Central memory CD8-positive, alpha-beta T cell (primary cell): ENCODE results near the gene TAS2R3.
"Not testable (repeated sequence)": the region's sequence is repeated elsewhere in the genome, so short reads cannot be mapped to it uniquely, and the experiment has no call there.

Experiments
- ATAC-seq: fragments of 150-1000 bp; cut with Tn5 transposase; replicated peaks from 2 replicates; pipeline ENCODE4 v1.10.0; 2022; ENCODE audit warnings: mild to moderate bottlenecking, moderate FRiP score, moderate number of reproducible peaks; ENCODE audit not compliant: poor library complexity, severe bottlenecking; ENCODE audit errors: extremely low read depth
- DNase-seq, 2 donors: peaks; one replicate each; pipeline ENCODE4 v3.0.0; 2021; ENCODE audit warnings: low spot score in 2 of 2
- H3K27ac Mint-ChIP-seq: one replicate; pipeline ENCODE4 v1.8.0; 2022; ENCODE audit warnings: low read depth, mild to moderate bottlenecking, moderate library complexity, mixed read lengths
- H3K27me3 Mint-ChIP-seq: one replicate; pipeline ENCODE4 v1.8.0; 2022; ENCODE audit warnings: mixed read lengths
- H3K36me3 Mint-ChIP-seq: one replicate; pipeline ENCODE4 v1.8.0; 2022; ENCODE audit warnings: mild to moderate bottlenecking, moderate library complexity, mixed read lengths; ENCODE audit not compliant: insufficient read depth
- H3K4me1 Mint-ChIP-seq: one replicate; pipeline ENCODE4 v1.8.0; 2022; ENCODE audit warnings: mixed read lengths
- H3K4me3 Mint-ChIP-seq: one replicate; pipeline ENCODE4 v1.8.0; 2022; ENCODE audit warnings: mild to moderate bottlenecking, moderate library complexity, mixed read lengths
- H3K9me3 Mint-ChIP-seq: one replicate; pipeline ENCODE4 v1.8.0; 2022; ENCODE audit warnings: mixed read lengths

Gene TAS2R3

GRCh38 chr7:141739250-141739649, 24.6 kb upstream of the TAS2R3 start:
- Mint-ChIP-seq H3K36me3 (peaks cover 45% of the 10 kb centered on the region), H3K27me3 (no peaks in the 10 kb centered on the region), H3K4me3 (peak overlapping the region; percentile 96), H3K27ac (peak overlapping the region; percentile 100), H3K4me1 (peaks cover 51% of the 10 kb centered on the region), H3K9me3 (no peaks in the 10 kb centered on the region)
- no peak for DNase-seq
- ATAC-seq, result no peak

GRCh38 chr7:141742229-141742628, 21.7 kb upstream of the TAS2R3 start:
- ATAC-seq (no peak), DNase-seq (no peak)
- Mint-ChIP-seq H3K9me3 (no peaks in the 10 kb centered on the region), H3K27ac (peak overlapping the region; percentile 36), H3K4me3 (no peak overlapping the region), H3K27me3 (no peaks in the 10 kb centered on the region), H3K4me1 (peaks cover 49% of the 10 kb centered on the region), H3K36me3 (peaks cover 66% of the 10 kb centered on the region)

- Mint-ChIP-seq H3K36me3 (peaks cover 65% of the 10 kb centered on the region), H3K4me1 (peaks cover 32% of the 10 kb centered on the region), H3K9me3 (no peaks in the 10 kb centered on the region), H3K27me3 (no peaks in the 10 kb centered on the region), H3K27ac (no peak overlapping the region), H3K4me3 (no peak overlapping the region)
- DNase-seq, result no peak
- no peak for ATAC-seq
Measured at GRCh38 chr7:141744131-141744530, 19.8 kb upstream of the TAS2R3 start.

- Mint-ChIP-seq H3K9me3 (peaks cover 7% of the 10 kb centered on the region), H3K27me3 (no peaks in the 10 kb centered on the region), H3K36me3 (peaks cover 73% of the 10 kb centered on the region), H3K4me3 (no peak overlapping the region), H3K4me1 (peaks cover 8% of the 10 kb centered on the region), H3K27ac (peak overlapping the region; percentile 22)
- DNase-seq (no peak), ATAC-seq (no peak)
Measured at GRCh38 chr7:141748396-141748795, 15.5 kb upstream of the TAS2R3 start.

GRCh38 chr7:141751904-141752303, 12.0 kb upstream of the TAS2R3 start:
- Mint-ChIP-seq H3K4me1 (peaks cover 20% of the 10 kb centered on the region), H3K36me3 (peaks cover 59% of the 10 kb centered on the region), H3K27ac (peak overlapping the region; percentile 69)
- not testable (repeated sequence) for H3K9me3 Mint-ChIP-seq, H3K4me3 Mint-ChIP-seq, DNase-seq, ATAC-seq, H3K27me3 Mint-ChIP-seq

GRCh38 chr7:141752634-141753033, 11.3 kb upstream of the TAS2R3 start:
- no peaks in the 10 kb centered on the region for H3K27me3 Mint-ChIP-seq
- DNase-seq, result no peak
- H3K9me3 Mint-ChIP-seq, result peaks cover 7% of the 10 kb centered on the region
- H3K4me3 Mint-ChIP-seq, result no peak overlapping the region
- peaks cover 62% of the 10 kb centered on the region for H3K36me3 Mint-ChIP-seq
- peaks cover 20% of the 10 kb centered on the region for H3K4me1 Mint-ChIP-seq
- no peak overlapping the region for H3K27ac Mint-ChIP-seq
- ATAC-seq, result no peak

- H3K4me1 Mint-ChIP-seq, result peaks cover 20% of the 10 kb centered on the region
- H3K27ac Mint-ChIP-seq, result no peak overlapping the region
- no peak overlapping the region for H3K4me3 Mint-ChIP-seq
- H3K36me3 Mint-ChIP-seq, result peaks cover 58% of the 10 kb centered on the region
- H3K27me3 Mint-ChIP-seq, result no peaks in the 10 kb centered on the region
- DNase-seq (no peak), ATAC-seq (no peak)
- peaks cover 7% of the 10 kb centered on the region for H3K9me3 Mint-ChIP-seq
Measured at GRCh38 chr7:141754939-141755338, 9.0 kb upstream of the TAS2R3 start.

- not testable (repeated sequence) for H3K36me3 Mint-ChIP-seq, H3K4me3 Mint-ChIP-seq, H3K27ac Mint-ChIP-seq, H3K27me3 Mint-ChIP-seq, H3K9me3 Mint-ChIP-seq, ATAC-seq, DNase-seq
- H3K4me1 Mint-ChIP-seq, result peaks cover 27% of the 10 kb centered on the region
Measured at GRCh38 chr7:141770083-141770583, 6.2 kb downstream of the TAS2R3 start.

GRCh38 chr7:141776374-141776773, 12.5 kb downstream of the TAS2R3 start, which contains the start of gene TAS2R4:
TAS2R4 (plus strand) TSS chr7:141776674; CDS start chr7:141778489, 1,815 bp downstream.
- Mint-ChIP-seq H3K4me3 (no peak within 1 kb of the TSS), H3K27ac (no peak within 1 kb of the TSS), H3K27me3 (no peaks in the 10 kb centered on the region), H3K9me3 (no peaks in the 10 kb centered on the region), H3K36me3 (peaks cover 14% of the 10 kb centered on the region), H3K4me1 (peaks cover 23% of the 10 kb centered on the region)
- DNase-seq (no peak), ATAC-seq (no peak)

- Mint-ChIP-seq H3K36me3 (peaks cover 2% of the 10 kb centered on the region), H3K4me3 (no peak overlapping the region), H3K27ac (no peak overlapping the region), H3K27me3 (no peaks in the 10 kb centered on the region), H3K9me3 (no peaks in the 10 kb centered on the region), H3K4me1 (no peaks in the 10 kb centered on the region)
- peak; percentile 49 for ATAC-seq
- DNase-seq, result no peak
Measured at GRCh38 chr7:141785706-141786552, 22.0 kb downstream of the TAS2R3 start.

- H3K4me3 Mint-ChIP-seq, result no peak overlapping the region
- H3K27ac Mint-ChIP-seq, result no peak overlapping the region
- H3K36me3 Mint-ChIP-seq, result peaks cover 5% of the 10 kb centered on the region
- no peaks in the 10 kb centered on the region for H3K9me3 Mint-ChIP-seq
- no peak for ATAC-seq
- no peaks in the 10 kb centered on the region for H3K27me3 Mint-ChIP-seq
- DNase-seq, result no peak
- no peaks in the 10 kb centered on the region for H3K4me1 Mint-ChIP-seq
Measured at GRCh38 chr7:141788296-141788695, 24.4 kb downstream of the TAS2R3 start.

GRCh38 chr7:141789917-141790316, 26.0 kb downstream of the TAS2R3 start, which contains the start of gene TAS2R5:
TAS2R5 (plus strand) TSS chr7:141790217; CDS start chr7:141790362, 145 bp downstream.
- H3K27ac Mint-ChIP-seq, result no peak within 1 kb of the TSS
- ATAC-seq, result no peak
- H3K4me3 Mint-ChIP-seq, result no peak within 1 kb of the TSS
- H3K4me1 Mint-ChIP-seq, result no peaks in the 10 kb centered on the region
- H3K36me3 Mint-ChIP-seq, result peaks cover 5% of the 10 kb centered on the region
- no peaks in the 10 kb centered on the region for H3K27me3 Mint-ChIP-seq
- no peak for DNase-seq
- H3K9me3 Mint-ChIP-seq, result no peaks in the 10 kb centered on the region

GRCh38 chr7:141792526-141792925, 28.6 kb downstream of the TAS2R3 start:
- Mint-ChIP-seq H3K9me3 (no peaks in the 10 kb centered on the region), H3K27me3 (no peaks in the 10 kb centered on the region), H3K27ac (no peak overlapping the region), H3K36me3 (peaks cover 5% of the 10 kb centered on the region), H3K4me1 (no peaks in the 10 kb centered on the region), H3K4me3 (no peak overlapping the region)
- no peak for ATAC-seq
- no peak for DNase-seq
